ENCODE results near the gene SUSD2. TPM values are rescaled to one million over a fixed set of nuclear protein-coding genes. Genes with fewer than 3 reads are reported as not detected.

Gene SUSD2
- polyA plus RNA-seq, 6 donors from 2014 or later, result 0.09 TPM; not detected in 5

- no peaks in the 10 kb centered on the region for H3K27me3 Mint-ChIP-seq
- no peak for ATAC-seq (ENCODE audit: low read depth in 2 of 2)
- H3K27ac Mint-ChIP-seq, result peak overlapping the region in 2 of 6 donors; percentile 72 to 75
- H3K9me3 Mint-ChIP-seq, result no peaks in the 10 kb centered on the region
- peaks cover 45 to 63% (median 59%) of the 10 kb centered on the region in 3 donors for H3K4me1 Mint-ChIP-seq
- H3K36me3 Mint-ChIP-seq, result no peaks in the 10 kb centered on the region
- peak overlapping the region in 2 of 8 donors; percentile 8 to 36 for H3K4me3 Mint-ChIP-seq
- no peak for DNase-seq
Measured at GRCh38 chr22:24144056-24144777, 37.1 kb upstream of the SUSD2 start.

- DNase-seq (no peak), ATAC-seq (ENCODE audit: low read depth in 2 of 2) (no peak)
- H3K36me3 Mint-ChIP-seq, result no peaks in the 10 kb centered on the region
- H3K27ac Mint-ChIP-seq, result peak overlapping the region in 4 of 6 donors; percentile 72 to 83 (median 76)
- H3K4me3 Mint-ChIP-seq, result peak overlapping the region in 4 of 8 donors; percentile 8 to 70 (median 40)
- H3K4me1 Mint-ChIP-seq, result peaks cover 45 to 58% (median 57%) of the 10 kb centered on the region in 3 donors
- no peaks in the 10 kb centered on the region for H3K9me3 Mint-ChIP-seq
- no peaks in the 10 kb centered on the region for H3K27me3 Mint-ChIP-seq
Measured at GRCh38 chr22:24144778-24145085, 36.6 kb upstream of the SUSD2 start.

- H3K4me1 Mint-ChIP-seq, result peaks cover 36 to 49% (median 48%) of the 10 kb centered on the region in 3 donors
Measured at GRCh38 chr22:24145446-24146193, 35.7 kb upstream of the SUSD2 start.

GRCh38 chr22:24146194-24146616 is 35.1 kb upstream of the SUSD2 start:
- ATAC-seq (ENCODE audit: low read depth in 2 of 2) (peak; percentile 76 to 80), DNase-seq (peak; percentile 24)
- peak overlapping the region in 7 of 8 donors; percentile 7 to 75 (median 51) for H3K4me3 Mint-ChIP-seq
- peaks cover 35 to 44% (median 43%) of the 10 kb centered on the region in 3 donors for H3K4me1 Mint-ChIP-seq
- no peaks in the 10 kb centered on the region for H3K27me3 Mint-ChIP-seq
- peak overlapping the region in 5 of 6 donors; percentile 3 to 81 (median 67) for H3K27ac Mint-ChIP-seq
- H3K36me3 Mint-ChIP-seq, result no peaks in the 10 kb centered on the region
- no peaks in the 10 kb centered on the region for H3K9me3 Mint-ChIP-seq

More at GRCh38 chr22:24145446-24146193, 35.7 kb upstream of the SUSD2 start:
- no peaks in the 10 kb centered on the region for H3K9me3 Mint-ChIP-seq
- H3K27me3 Mint-ChIP-seq, result no peaks in the 10 kb centered on the region
- peak overlapping the region in 5 of 6 donors; percentile 3 to 95 (median 72) for H3K27ac Mint-ChIP-seq
- DNase-seq, result no peak
- ATAC-seq (ENCODE audit: low read depth in 2 of 2), result no peak
- no peaks in the 10 kb centered on the region for H3K36me3 Mint-ChIP-seq
- peak overlapping the region in 7 of 8 donors; percentile 7 to 75 (median 51) for H3K4me3 Mint-ChIP-seq

- Mint-ChIP-seq H3K4me3 (peak overlapping the region in 1 of 8 donors; percentile 7), H3K36me3 (no peaks in the 10 kb centered on the region), H3K27me3 (no peaks in the 10 kb centered on the region), H3K27ac (no peak overlapping the region), H3K9me3 (no peaks in the 10 kb centered on the region), H3K4me1 (peaks cover 35 to 37% (median 36%) of the 10 kb centered on the region in 3 donors)
- ATAC-seq (ENCODE audit: low read depth in 2 of 2), result no peak
- no peak for DNase-seq
Measured at GRCh38 chr22:24146791-24147353, 34.4 kb upstream of the SUSD2 start.

- H3K27ac Mint-ChIP-seq, result peak overlapping the region in 1 of 6 donors; percentile 92
- H3K4me3 Mint-ChIP-seq, result peak overlapping the region in 2 of 8 donors; percentile 7 to 44
- no peaks in the 10 kb centered on the region for H3K36me3 Mint-ChIP-seq
- no peaks in the 10 kb centered on the region for H3K9me3 Mint-ChIP-seq
- H3K27me3 Mint-ChIP-seq, result no peaks in the 10 kb centered on the region
- ATAC-seq (ENCODE audit: low read depth in 2 of 2) (no peak), DNase-seq (no peak)
- H3K4me1 Mint-ChIP-seq, result peaks cover 38 to 41% (median 40%) of the 10 kb centered on the region in 3 donors
Measured at GRCh38 chr22:24147666-24148065, 33.6 kb upstream of the SUSD2 start.

GRCh38 chr22:24148266-24149197 is 32.8 kb upstream of the SUSD2 start:
- no peaks in the 10 kb centered on the region for H3K27me3 Mint-ChIP-seq

GRCh38 chr22:24149198-24149590 is 32.1 kb upstream of the SUSD2 start:
- DNase-seq (no peak), ATAC-seq (ENCODE audit: low read depth in 2 of 2) (no peak)
- H3K4me1 Mint-ChIP-seq, result peaks cover 43 to 54% (median 50%) of the 10 kb centered on the region in 3 donors
- no peaks in the 10 kb centered on the region for H3K36me3 Mint-ChIP-seq
- H3K4me3 Mint-ChIP-seq, result no peak overlapping the region
- no peaks in the 10 kb centered on the region for H3K9me3 Mint-ChIP-seq
- H3K27ac Mint-ChIP-seq, result peak overlapping the region in 3 of 6 donors; percentile 6 to 58 (median 11)
- H3K27me3 Mint-ChIP-seq, result no peaks in the 10 kb centered on the region

More at GRCh38 chr22:24148266-24149197, 32.8 kb upstream of the SUSD2 start:
- Mint-ChIP-seq H3K27ac (peak overlapping the region in 1 of 6 donors; percentile 11), H3K9me3 (no peaks in the 10 kb centered on the region), H3K4me1 (peaks cover 36 to 49% (median 49%) of the 10 kb centered on the region in 3 donors), H3K36me3 (no peaks in the 10 kb centered on the region), H3K4me3 (peak overlapping the region in 1 of 8 donors; percentile 43)
- ATAC-seq (ENCODE audit: low read depth in 2 of 2), result no peak
- no peak for DNase-seq

- peak overlapping the region; percentile 32 to 94 (median 67) for H3K4me3 Mint-ChIP-seq
- H3K4me1 Mint-ChIP-seq, result peaks cover 41 to 55% (median 47%) of the 10 kb centered on the region in 3 donors
- H3K27me3 Mint-ChIP-seq, result no peaks in the 10 kb centered on the region
- peak overlapping the region; percentile 32 to 96 (median 85) for H3K27ac Mint-ChIP-seq
- H3K9me3 Mint-ChIP-seq, result no peaks in the 10 kb centered on the region
- no peaks in the 10 kb centered on the region for H3K36me3 Mint-ChIP-seq
- DNase-seq (peak; percentile 26), ATAC-seq (ENCODE audit: low read depth in 2 of 2) (no peak)
Measured at GRCh38 chr22:24153353-24153752, 27.9 kb upstream of the SUSD2 start.

- Mint-ChIP-seq H3K4me1 (peaks cover 45 to 61% (median 53%) of the 10 kb centered on the region in 3 donors), H3K36me3 (no peaks in the 10 kb centered on the region), H3K4me3 (peak overlapping the region in 7 of 8 donors; percentile 2 to 94 (median 56)), H3K27me3 (no peaks in the 10 kb centered on the region), H3K27ac (peak overlapping the region; percentile 60 to 96 (median 94)), H3K9me3 (no peaks in the 10 kb centered on the region)
- ATAC-seq (ENCODE audit: low read depth in 2 of 2), result no peak
- DNase-seq, result no peak
Measured at GRCh38 chr22:24153959-24154358, 27.3 kb upstream of the SUSD2 start.

GRCh38 chr22:24154826-24155225 is 26.5 kb upstream of the SUSD2 start:
- Mint-ChIP-seq H3K9me3 (no peaks in the 10 kb centered on the region), H3K4me1 (peaks cover 47 to 68% (median 61%) of the 10 kb centered on the region in 3 donors), H3K27ac (peak overlapping the region in 5 of 6 donors; percentile 42 to 96 (median 89)), H3K36me3 (no peaks in the 10 kb centered on the region), H3K27me3 (no peaks in the 10 kb centered on the region), H3K4me3 (peak overlapping the region; percentile 59 to 94 (median 84))
- no peak for ATAC-seq (ENCODE audit: low read depth in 2 of 2)
- DNase-seq, result no peak

GRCh38 chr22:24155627-24156140 is 25.6 kb upstream of the SUSD2 start:
- DNase-seq (no peak), ATAC-seq (ENCODE audit: low read depth in 2 of 2) (peak; percentile 45 to 47)
- H3K27ac Mint-ChIP-seq, result peak overlapping the region; percentile 72 to 94 (median 78)
- H3K9me3 Mint-ChIP-seq, result no peaks in the 10 kb centered on the region
- H3K36me3 Mint-ChIP-seq, result no peaks in the 10 kb centered on the region
- no peaks in the 10 kb centered on the region for H3K27me3 Mint-ChIP-seq
- H3K4me3 Mint-ChIP-seq, result peak overlapping the region; percentile 77 to 95 (median 86)
- peaks cover 47 to 71% (median 70%) of the 10 kb centered on the region in 3 donors for H3K4me1 Mint-ChIP-seq

Measured in naive B cell (primary cell).